Neural cell (in vitro differentiated cells): ENCODE data around the gene FRMPD3.

Experiments
- EZH2 ChIP-seq: fragments of 200-600, 300-800 bp; shearing (Covaris generic), sonication (generic); IDR thresholded peaks from 2 replicates; pipeline ENCODE4 v1.6.1; 2014; ENCODE audit warnings: antibody characterized with exemption, low read length, borderline replicate concordance, mild to moderate bottlenecking; ENCODE audit not compliant: insufficient read depth, poor library complexity, severe bottlenecking
- MXI1 ChIP-seq: fragments of 450-650 bp; conservative IDR thresholded peaks from 2 replicates; pipeline ENCODE4 v1.6.1; 2014; ENCODE audit warnings: antibody characterized with exemption, mild to moderate bottlenecking; ENCODE audit not compliant: poor library complexity, severe bottlenecking
- POLR2AphosphoS5 ChIP-seq: IDR thresholded peaks from 2 replicates; pipeline ENCODE4 v1.6.1; 2012
- RAD21 ChIP-seq: fragments of 450-650 bp; conservative IDR thresholded peaks from 2 replicates; pipeline ENCODE4 v1.6.1; 2014; ENCODE audit warnings: antibody characterized with exemption, mild to moderate bottlenecking, moderate library complexity
- TF ChIP-seq, protein P1 (sequence below): fragments of 450-650 bp; IDR thresholded peaks from 2 replicates; pipeline ENCODE4 v1.5.1; 2014; ENCODE audit warnings: antibody characterized with exemption, mild to moderate bottlenecking, moderate library complexity; ENCODE audit not compliant: poor library complexity, severe bottlenecking
- TF ChIP-seq, protein P2 (sequence below): IDR thresholded peaks from 2 replicates; pipeline ENCODE4 v1.6.1; 2012; ENCODE audit warnings: borderline replicate concordance

DNA sequence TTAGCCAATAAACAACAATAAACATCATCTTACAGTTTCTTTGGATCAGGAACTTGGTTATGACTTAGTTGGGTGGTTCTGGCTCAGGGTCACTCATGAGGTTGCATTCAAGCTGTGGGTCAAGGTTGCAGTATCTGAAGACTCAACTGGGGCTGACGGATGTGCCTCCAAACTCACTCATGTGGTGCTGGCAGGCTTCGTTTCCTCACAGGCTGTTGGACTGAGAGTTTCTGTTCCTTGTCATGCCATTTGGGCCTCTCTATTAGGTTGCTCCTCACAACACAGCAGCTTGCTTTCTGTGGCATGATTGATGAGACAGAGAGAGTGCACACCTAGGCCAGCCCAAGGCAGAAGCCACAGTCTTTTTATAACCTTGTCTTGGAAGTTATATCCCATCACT lies 20.7 kb downstream of the FRMPD3 start:
- TF ChIP-seq, protein P1, sequence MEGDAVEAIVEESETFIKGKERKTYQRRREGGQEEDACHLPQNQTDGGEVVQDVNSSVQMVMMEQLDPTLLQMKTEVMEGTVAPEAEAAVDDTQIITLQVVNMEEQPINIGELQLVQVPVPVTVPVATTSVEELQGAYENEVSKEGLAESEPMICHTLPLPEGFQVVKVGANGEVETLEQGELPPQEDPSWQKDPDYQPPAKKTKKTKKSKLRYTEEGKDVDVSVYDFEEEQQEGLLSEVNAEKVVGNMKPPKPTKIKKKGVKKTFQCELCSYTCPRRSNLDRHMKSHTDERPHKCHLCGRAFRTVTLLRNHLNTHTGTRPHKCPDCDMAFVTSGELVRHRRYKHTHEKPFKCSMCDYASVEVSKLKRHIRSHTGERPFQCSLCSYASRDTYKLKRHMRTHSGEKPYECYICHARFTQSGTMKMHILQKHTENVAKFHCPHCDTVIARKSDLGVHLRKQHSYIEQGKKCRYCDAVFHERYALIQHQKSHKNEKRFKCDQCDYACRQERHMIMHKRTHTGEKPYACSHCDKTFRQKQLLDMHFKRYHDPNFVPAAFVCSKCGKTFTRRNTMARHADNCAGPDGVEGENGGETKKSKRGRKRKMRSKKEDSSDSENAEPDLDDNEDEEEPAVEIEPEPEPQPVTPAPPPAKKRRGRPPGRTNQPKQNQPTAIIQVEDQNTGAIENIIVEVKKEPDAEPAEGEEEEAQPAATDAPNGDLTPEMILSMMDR, result no peak
- TF ChIP-seq POLR2AphosphoS5, result no peak
- TF ChIP-seq RAD21, result no peak
- TF ChIP-seq MXI1, result no peak
- TF ChIP-seq, protein P2, sequence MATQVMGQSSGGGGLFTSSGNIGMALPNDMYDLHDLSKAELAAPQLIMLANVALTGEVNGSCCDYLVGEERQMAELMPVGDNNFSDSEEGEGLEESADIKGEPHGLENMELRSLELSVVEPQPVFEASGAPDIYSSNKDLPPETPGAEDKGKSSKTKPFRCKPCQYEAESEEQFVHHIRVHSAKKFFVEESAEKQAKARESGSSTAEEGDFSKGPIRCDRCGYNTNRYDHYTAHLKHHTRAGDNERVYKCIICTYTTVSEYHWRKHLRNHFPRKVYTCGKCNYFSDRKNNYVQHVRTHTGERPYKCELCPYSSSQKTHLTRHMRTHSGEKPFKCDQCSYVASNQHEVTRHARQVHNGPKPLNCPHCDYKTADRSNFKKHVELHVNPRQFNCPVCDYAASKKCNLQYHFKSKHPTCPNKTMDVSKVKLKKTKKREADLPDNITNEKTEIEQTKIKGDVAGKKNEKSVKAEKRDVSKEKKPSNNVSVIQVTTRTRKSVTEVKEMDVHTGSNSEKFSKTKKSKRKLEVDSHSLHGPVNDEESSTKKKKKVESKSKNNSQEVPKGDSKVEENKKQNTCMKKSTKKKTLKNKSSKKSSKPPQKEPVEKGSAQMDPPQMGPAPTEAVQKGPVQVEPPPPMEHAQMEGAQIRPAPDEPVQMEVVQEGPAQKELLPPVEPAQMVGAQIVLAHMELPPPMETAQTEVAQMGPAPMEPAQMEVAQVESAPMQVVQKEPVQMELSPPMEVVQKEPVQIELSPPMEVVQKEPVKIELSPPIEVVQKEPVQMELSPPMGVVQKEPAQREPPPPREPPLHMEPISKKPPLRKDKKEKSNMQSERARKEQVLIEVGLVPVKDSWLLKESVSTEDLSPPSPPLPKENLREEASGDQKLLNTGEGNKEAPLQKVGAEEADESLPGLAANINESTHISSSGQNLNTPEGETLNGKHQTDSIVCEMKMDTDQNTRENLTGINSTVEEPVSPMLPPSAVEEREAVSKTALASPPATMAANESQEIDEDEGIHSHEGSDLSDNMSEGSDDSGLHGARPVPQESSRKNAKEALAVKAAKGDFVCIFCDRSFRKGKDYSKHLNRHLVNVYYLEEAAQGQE, result no peak
- no peak for TF ChIP-seq EZH2
